GM19193 (cell line): ENCODE results near the gene PMIS2.

ENCODE experiments used
- POLR2A ChIP-seq: IDR thresholded peaks from 4 replicates; pipeline ENCODE4 v1.6.1; 2011; ENCODE audit not compliant: insufficient read depth, insufficient read length; ENCODE audit errors: extremely low read depth

PMIS2 gene

DNA sequence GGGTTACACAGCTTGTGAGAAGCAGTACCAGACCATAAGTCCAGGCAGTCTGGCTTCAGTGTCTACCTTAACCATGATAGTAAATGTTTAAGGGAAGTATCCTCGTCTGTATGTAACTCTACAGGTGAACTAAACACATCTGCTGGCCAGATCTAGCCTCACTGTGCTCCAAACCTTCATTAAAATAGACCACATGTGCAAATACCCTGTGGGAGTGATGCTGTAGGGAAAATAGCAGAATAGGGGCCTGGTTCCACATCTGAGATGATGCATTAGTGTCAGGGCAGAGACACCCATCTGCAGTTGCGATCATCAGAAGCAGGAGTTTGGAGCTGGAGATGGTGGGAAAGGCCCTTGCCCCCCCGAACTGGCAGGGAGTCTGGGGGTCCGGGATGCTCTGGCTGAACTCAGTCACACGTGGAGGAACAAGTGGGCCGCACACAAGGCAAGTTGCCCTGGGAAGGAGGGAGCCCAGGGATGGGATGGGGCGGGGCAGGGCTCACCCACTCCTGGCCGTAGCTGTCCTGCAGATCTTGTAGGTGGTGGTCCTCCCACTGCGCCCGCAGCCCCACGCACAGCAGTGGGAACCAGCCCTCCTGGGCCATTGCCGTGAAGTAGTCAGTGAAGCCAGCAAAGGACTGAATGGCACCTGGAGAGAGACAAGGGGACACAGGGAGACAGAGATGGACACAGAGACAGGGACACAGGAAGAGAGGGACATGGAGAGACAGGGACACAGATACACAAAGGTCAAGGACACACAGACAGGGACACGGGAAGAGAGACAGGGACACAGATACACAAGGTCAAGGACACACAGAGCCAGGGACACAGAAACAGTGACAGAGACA, 33.2 kb upstream of the PMIS2 start:
- no peak for TF ChIP-seq POLR2A

- TF ChIP-seq POLR2A, result no peak
Observed at GRCh38 chr19:35553385-35554000, 32.5 kb upstream of the PMIS2 start.

- TF ChIP-seq POLR2A, result no peak
Observed at GRCh38 chr19:35554076-35554475, 31.9 kb upstream of the PMIS2 start.

GRCh38 chr19:35555301-35556005, 30.5 kb upstream of the PMIS2 start:
- TF ChIP-seq POLR2A, result no peak

DNA sequence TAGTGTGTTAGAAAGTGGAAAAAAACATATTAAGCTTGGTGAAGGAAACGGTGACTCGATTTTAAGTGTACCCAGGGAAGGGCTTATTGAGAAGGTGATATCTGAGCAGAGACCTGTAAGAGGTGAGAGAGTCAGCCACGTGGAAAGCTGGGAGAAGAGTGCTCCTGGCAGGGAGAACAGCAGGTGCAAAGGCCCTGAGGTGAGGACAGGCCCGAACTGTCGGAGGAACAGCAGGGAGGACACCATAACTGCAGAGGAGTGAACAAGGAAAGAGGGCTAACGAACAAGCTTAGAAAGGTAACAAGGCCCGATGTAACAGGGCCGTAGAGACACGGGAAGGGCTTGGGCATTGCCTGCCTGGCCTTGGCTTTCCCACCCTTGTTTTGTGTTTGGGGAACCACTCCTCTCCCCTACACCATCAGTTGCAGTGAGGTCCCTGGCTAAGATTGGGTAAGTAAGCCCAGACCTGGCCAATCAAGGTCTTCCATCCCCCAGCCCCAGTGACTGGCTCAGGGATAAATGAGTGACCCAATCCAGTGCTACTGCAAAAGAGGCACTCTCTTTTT, 29.9 kb upstream of the PMIS2 start:
- TF ChIP-seq POLR2A, result no peak

DNA sequence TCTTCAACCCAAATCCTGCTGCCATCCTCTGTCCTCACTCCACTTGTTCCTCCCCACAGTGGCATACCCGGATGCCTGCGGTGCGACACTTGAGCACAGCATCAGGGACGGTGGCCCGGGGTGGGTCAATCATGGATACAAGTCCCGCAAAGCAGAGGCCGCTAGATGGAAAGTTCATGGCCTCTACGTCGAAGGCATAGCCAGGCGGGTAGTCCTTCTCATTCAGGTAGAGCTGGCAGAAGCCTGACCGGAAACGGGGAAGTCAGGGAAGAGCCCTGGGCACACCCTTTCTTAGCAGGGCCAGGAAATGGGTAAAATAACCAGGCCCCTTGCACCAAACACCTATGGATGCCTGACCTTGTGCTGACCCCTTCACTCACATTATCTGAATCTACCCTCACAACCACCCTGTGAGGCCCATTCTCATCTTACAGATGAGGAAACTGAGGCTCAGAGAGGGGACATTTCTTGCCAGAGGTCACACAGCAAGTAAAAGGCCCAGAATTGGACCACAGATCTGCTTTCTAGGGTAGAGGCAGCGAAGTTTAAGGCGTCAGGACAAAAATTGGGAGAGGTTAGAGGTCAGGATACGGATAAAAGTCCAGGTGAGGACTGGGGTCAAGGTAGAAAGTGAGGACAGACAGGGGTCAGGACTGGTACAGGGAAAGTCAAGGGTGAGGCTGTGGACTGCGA, 29.0 kb upstream of the PMIS2 start:
- no peak for TF ChIP-seq POLR2A

- TF ChIP-seq POLR2A, result no peak
Observed at GRCh38 chr19:35557539-35558399, 28.2 kb upstream of the PMIS2 start.

DNA sequence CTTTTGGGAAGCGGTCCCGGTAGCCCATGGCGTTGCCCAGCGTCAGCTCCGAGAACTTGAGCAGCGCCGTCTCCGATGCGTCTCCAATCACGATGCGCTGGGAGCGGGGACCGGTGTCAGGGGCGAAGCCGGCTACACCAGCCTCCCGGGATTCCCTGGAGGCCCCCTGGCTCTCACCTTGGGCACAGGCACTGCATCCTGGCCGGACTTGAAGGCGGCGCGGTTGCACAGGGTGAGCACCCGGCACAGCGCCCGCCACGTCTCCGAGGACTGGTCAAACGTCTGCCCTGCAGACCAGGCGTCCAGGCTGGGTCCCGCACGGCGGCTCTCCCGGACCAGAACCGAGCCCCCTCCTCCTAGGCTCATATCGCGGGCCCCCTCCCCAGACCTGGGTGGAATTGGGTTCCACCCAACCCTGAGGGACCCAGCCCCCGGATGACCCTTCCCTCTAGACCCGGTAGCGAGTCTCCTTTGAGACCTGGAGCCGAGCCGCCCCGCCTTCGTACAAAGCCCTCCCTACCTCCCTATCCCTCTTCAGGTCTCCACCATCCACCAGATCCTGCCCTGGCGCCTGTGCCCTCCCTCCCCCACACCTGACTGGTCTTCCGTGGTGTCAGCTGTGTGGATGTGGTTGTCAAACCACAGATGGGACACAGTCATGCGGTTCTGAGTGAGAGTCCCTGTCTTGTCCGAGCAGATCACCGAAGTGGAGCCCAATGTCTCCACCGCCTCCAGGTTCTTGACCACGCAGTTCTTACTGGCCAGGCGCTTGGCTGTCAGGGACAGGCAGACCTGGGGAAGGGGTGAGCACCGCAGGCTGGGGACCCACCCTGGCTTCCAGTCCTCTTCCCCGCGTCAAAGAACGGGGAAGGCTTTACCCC, 27.3 kb upstream of the PMIS2 start:
- TF ChIP-seq POLR2A, result no peak

DNA sequence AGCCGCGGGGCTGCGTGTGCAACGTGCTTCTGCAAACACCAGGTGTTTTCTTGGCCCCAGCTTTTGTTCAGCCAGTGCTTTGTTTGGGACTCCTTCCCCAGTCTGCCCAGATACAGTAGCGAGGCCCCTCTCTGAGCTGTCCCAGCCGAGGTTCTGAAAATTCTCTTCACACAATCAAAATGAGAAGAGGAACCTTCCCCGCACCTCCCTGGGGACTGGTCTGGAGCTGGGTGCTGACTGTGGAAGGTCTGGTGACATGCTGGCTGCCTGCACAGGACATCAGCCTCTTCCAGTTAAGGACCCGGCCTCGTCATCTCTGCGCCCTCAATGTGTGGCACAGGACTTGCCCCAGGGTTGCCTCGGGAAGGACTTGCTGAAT, 26.7 kb upstream of the PMIS2 start:
- TF ChIP-seq POLR2A, result no peak

DNA sequence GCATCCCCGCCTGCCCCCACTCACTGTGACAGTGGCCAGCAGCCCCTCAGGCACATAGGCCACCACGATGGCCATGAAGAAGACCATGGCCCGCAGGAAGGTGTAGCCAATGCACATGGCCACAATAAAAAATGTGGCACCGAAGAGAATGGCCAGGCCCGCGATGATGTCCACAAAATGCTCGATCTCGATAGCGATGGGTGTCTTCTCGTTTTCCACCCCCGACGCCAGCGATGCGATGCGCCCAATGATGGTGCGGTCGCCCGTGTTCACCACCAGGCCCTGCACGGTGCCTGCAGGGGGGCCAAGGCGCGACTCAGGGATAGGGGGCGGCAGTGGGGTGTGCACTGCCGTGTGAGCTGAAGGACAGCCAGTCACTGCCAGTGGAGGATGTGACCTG, 26.2 kb upstream of the PMIS2 start:
- TF ChIP-seq POLR2A, result no peak

- no peak for TF ChIP-seq POLR2A
Observed at GRCh38 chr19:35560271-35560670, 25.7 kb upstream of the PMIS2 start.

DNA sequence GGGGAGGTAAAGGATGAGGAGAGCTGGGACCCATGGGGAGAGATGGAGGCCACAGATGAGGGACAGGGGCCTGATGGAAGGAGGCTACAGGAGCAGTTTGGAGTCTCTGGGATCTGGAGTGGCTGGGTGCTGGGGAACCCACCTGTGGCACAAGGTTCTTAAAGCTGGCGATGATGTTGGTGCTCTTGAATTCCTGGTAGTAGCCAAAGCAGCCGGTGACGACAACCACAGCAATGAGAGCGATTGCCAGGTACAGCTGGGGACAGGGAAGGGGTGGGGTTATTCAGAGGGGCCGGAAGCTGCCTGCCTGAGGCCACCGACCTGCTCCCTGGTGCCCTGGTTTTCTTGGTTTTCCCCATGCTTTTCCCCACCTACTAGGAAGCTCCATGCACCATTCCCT, 25.3 kb upstream of the PMIS2 start:
- no peak for TF ChIP-seq POLR2A

GRCh38 chr19:35561436-35561835, 24.5 kb upstream of the PMIS2 start:
- no peak for TF ChIP-seq POLR2A
